HL-60/S4 treated with phorbol 12-myristate 13-acetate at 8.2 ng/mL for 4 days and 3 days (cell line): ENCODE data around the gene KLK14.

ENCODE experiments used
- in situ Hi-C: fragments of 300-500 bp; cut with MboI; formaldehyde crosslinking; loops from 2 replicates; pipeline ENCODE4 v1.15.0; 2022; ENCODE audit warnings: low sequenced_read_pairs

The KLK14 gene

DNA sequence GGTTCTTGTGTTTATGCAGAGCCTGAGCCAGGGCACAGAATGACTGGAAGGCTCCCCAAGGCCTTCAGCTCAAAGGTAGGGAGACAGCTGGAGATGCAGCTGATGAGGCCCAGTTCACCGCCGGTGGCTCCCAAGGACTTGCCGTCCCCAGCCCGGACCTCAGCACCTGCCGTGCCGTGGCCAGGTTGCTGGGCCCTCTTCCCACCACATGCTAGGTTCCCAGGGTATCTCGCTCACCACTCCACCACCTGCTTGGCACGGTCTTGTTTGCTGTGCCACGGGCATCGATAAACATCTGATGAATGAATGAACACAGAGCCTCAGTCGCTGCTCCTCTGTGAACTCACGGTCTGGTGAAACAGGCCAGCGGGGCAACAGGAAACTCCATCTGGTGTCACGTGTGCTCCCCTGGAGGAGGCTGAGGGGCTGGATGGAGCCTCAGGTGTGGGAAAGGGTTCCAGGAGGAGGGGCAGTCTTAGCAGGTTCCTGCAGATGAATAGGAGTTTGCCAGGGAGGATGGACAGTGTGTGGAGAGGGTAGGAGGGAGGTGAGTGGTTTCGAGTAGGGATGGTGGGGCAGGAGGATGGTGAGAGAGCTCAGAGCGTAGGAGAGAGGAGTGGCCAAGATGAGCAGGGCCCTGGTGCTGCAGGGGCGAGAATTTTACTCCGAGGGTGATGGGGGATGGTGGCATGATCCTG lies 3.6 kb upstream of the KLK14 start:
- in situ Hi-C loops = no loop called here

- in situ Hi-C loops = no loop called here
Observed at GRCh38 chr19:51084505-51084904, 1.8 kb upstream of the KLK14 start.

DNA sequence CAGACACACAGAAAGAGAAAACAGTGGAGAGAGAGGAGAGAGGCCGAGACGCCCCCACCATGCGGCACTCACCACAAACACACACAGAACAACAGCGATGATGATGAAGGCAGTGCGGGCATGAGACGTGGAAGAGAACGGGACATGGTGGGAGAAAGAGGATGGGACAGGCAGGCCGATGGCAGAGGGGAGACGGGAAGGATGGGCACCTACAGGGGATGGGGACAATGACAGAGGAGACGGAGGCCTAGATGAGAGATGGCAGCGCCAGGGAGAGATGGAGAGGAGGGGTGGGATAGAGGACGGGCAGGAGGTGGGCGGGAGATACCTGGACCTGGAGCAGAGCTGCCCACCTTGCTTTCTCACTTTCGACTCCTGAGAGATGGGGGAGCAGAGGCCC lies 1.1 kb upstream of the KLK14 start:
- in situ Hi-C loops = no loop called here

DNA sequence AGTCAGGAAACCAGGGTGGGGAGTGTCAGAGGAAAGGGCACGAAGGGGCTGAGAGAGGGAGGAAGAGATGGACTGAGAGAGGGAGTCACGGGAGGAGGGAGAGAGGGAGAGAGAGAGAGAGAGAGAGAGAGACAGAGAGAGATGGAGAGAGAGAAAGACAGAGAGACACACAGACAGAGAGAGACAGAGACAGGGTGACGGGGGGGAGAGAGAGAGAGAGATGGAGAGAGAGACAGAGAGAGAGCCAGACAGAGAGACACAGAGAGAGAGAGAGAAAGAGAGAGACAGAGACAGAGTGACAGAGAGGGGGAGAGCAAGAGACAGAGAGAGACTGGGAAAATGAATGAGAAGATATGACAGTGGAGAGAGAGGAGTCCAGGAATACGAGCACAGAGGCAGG lies 494 bp upstream of the KLK14 start:
- in situ Hi-C loops = no loop called here

GRCh38 chr19:51081476-51081875 lies 1.2 kb downstream of the KLK14 start:
- in situ Hi-C loops = no loop called here

GRCh38 chr19:51079481-51080110 lies 3.1 kb downstream of the KLK14 start:
- in situ Hi-C loops = no loop called here

GRCh38 chr19:51078731-51079130 lies 4.0 kb downstream of the KLK14 start:
- in situ Hi-C loops = no loop called here

DNA sequence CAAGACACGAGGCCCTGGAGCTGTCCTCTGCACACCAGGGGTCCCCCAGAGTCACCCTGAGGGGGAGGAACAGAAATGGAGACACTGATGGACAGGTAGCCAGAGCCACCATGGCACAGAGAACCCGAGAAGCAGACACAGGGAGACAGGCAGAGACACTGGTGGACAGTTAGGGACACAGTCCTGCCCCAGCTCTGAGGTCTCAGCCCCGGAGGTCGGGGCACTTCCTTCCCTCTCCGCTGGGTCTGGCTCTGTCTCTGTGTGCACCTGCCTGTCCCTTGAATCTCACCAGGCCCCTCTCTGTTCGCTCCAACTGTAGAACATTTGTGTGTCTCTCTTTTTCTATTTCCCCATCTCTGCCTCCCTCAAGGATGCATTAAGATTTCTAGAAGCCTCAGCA lies 4.6 kb downstream of the KLK14 start:
- in situ Hi-C loops = no loop called here

GRCh38 chr19:51076631-51077213 lies 6.0 kb downstream of the KLK14 start:
- in situ Hi-C loops = no loop called here

DNA sequence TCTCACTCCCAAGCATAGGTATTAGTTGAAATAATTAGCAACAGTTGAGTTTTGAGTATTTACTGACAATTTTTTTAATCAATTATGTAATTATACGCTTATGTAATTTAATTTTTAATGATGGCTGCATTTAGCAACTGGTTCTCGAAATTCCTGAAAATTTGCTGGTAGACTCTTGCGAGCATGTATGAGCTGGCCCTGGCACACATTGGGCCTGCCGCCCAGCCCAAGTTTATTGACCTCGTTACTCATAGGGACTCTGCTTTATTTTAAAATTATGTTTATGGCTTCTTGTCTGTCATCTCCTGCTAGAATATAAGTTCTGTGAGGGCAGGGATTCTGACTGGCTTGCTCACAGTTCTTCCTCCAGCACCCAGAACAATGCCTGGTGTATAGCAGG lies 6.7 kb downstream of the KLK14 start:
- in situ Hi-C loops = no loop called here

DNA sequence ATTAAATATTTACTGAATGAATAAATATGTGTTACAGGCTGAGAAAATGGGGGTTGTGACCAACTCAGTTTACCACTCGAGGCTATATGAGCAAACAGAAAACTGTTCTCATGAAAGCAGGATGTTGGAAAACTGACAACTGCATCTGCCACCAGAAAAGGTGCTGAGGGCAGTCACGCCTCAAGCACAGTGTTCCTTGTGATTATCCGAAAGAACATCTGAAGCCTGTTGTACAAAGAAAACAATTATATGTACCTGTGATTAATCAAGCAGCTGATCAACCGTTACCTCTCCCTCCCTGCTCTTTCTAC lies 11.6 kb downstream of the KLK14 start:
- in situ Hi-C loops = no loop called here

- in situ Hi-C loops = no loop called here
Observed at GRCh38 chr19:51070334-51071094, 12.2 kb downstream of the KLK14 start.

DNA sequence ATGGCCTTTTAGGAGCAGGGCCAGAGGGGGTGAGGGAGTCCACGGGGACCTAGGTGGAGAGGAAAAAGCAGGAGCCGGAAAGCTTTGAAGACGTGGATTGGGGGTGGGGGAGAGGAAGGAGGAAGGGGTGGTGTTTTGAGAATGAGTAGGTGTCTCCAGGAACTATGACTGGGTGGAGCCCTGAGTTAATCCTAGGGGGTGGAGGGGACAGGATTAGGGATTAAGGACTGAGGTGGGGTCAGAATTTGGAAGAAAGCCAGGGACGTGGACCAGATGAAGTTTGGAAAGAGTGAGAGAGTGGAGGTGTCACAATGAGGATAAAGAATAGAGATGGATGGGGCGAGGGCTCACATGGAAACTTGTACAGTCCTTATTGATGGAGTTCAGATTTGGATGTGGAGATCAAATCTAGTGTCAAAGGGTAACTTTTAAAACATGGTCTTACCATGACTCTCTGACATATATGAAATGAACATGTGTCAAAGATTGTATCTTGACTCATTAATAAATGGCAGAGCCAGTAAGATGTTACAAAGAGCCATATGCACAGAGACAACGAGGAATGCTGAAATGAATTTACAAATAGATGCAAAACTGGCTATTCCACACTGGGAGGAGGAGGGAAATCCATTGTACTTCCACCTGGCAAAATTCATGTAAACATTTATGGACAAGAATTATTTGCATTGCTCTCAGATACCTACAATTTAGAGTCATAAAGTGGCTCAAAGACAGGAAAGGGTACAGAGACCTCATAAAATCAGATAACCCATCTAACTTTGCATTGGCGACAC lies 16.1 kb downstream of the KLK14 start:
- in situ Hi-C loops = no loop called here

DNA sequence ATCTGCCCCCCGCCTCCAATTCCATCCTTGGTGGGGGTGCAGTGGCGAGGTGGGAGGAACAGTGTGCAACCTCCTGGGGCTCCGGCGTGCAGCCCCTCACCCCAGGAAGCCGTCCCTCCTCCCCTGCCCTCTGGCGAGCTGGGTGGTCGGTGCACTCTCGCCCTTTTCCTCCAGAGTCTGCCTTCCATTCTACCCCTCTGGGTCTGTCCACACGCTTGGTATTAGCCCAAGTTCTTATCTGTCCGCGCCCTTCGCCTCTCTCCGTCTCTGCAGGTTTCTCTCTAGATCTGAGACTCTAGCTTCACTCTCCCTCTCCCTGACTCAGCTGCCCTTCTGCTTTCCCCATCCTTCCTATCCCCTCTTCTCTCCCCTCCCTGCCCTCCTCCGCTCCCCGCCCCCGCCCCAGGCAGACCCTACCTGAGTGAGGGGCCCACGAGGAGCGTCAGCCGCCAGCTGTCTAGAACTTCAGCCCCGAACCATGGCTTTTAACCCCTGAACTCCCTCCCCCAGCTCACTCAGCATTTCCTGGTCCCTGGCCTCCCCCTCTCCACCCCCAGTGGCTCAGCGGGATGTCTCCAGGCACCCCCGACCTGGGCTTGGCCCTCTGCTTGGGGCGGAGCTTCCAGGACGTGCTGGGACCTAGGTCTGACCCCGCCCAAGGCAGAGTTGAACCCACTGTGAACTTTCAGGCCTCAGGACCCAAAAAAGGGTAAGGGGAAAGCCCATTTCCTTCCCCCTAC lies 17.3 kb downstream of the KLK14 start:
- in situ Hi-C loops = no loop called here

GRCh38 chr19:51064534-51065220 lies 18.0 kb downstream of the KLK14 start, which contains the start of gene KLK13:
TSS of gene KLK13 (minus strand) at chr19:51065092. CDS start at chr19:51065067, 25 bp downstream.
- in situ Hi-C loops = no loop called here

DNA sequence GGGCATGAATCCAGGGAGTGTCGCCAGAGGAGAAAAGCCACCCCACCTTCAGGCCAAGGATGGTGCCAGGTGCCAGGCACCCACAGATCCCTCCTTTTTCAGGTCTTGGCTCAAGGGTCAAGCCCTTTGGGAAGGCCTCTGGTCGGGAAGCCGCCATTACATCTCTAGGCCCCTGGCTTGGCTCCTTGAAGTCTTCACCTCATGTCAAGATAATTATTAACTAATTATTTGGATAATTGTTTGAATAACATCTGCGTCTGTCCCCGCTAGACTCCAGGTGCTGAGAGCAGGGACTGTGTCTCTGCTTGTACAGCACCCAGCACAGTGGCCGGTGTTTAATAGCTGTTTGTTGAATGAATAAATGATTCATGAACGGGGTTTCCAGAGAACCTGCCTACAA lies 19.0 kb downstream of the KLK14 start:
- in situ Hi-C loops = no loop called here

- in situ Hi-C loops = no loop called here
Observed at GRCh38 chr19:51060973-51061372, 21.7 kb downstream of the KLK14 start.

GRCh38 chr19:51060336-51060735 lies 22.4 kb downstream of the KLK14 start:
- in situ Hi-C loops = no loop called here

GRCh38 chr19:51059715-51060114 lies 23.0 kb downstream of the KLK14 start:
- in situ Hi-C loops = no loop called here

- in situ Hi-C loops = no loop called here
Observed at GRCh38 chr19:51055866-51056265, 26.8 kb downstream of the KLK14 start.
